Esophagus muscularis mucosa (tissue), 3 donors: ENCODE results near the gene DNAH1.

Experiments
- POLR2A ChIP-seq: fragments of 450-650 bp; IDR thresholded peaks from one replicate; pipeline ENCODE4 v1.6.1; 2017; ENCODE audit warnings: antibody characterized with exemption, moderate library complexity, mild to moderate bottlenecking, low read depth
- POLR2AphosphoS5 ChIP-seq, 2 donors: sonication (generic); formaldehyde crosslinking; IDR thresholded peaks; one replicate each; pipeline ENCODE4 v1.6.1; 2017; ENCODE audit warnings: antibody characterized with exemption in 2 of 2
- TF ChIP-seq, protein P1 (sequence below), 3 experiments: fragments of 200-600 bp in 2 of 3; fragments of 450-650 bp in 1 of 3; sonication (generic) in 2 of 3; IDR thresholded peaks; one replicate each; pipeline ENCODE4 v1.5.1; 2017 to 2019; ENCODE audit warnings: antibody characterized with exemption in 3 of 3, mild to moderate bottlenecking in 2 of 3, moderate library complexity in 1 of 3

DNA sequence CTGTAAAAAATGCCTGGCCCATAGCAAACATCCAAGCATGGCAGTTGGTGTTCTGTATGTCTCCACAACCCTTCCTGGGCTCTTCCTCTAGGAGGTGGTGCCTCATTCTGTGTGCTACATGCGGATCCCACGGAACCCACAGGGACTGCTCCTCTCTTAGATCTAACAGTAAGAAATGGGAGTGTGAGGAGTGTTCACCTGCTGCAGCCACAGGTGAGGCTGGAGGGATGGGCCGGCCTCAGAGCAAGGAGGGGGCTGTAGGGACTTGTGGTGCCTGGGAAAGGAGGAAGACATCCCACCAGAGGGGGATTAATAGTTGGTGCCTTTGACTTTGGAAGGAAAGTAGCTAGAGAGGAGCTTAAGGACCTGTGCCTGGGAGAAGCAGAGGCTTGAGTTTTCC lies 106.5 kb downstream of the DNAH1 start:
- TF ChIP-seq, protein P1, sequence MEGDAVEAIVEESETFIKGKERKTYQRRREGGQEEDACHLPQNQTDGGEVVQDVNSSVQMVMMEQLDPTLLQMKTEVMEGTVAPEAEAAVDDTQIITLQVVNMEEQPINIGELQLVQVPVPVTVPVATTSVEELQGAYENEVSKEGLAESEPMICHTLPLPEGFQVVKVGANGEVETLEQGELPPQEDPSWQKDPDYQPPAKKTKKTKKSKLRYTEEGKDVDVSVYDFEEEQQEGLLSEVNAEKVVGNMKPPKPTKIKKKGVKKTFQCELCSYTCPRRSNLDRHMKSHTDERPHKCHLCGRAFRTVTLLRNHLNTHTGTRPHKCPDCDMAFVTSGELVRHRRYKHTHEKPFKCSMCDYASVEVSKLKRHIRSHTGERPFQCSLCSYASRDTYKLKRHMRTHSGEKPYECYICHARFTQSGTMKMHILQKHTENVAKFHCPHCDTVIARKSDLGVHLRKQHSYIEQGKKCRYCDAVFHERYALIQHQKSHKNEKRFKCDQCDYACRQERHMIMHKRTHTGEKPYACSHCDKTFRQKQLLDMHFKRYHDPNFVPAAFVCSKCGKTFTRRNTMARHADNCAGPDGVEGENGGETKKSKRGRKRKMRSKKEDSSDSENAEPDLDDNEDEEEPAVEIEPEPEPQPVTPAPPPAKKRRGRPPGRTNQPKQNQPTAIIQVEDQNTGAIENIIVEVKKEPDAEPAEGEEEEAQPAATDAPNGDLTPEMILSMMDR (IDR thresholded peaks at IDR 0.05) = no peak
- TF ChIP-seq POLR2A (no peak), POLR2AphosphoS5 (IDR thresholded peaks at IDR 0.05) (no peak)
